Activated T-cell treated with anti-CD3 and anti-CD28 coated beads, Interleukin-2, amount 50 U/mL, for 24 hours (primary cell): ENCODE data around the gene KCNA3.

Source experiments
- DNase-seq: peaks from one replicate; pipeline ENCODE4 v3.0.0-alpha.2; 2020
- H3K27ac Mint-ChIP-seq: 2 replicates; pipeline ENCODE4 v1.8.0; 2020; ENCODE audit warnings: mild to moderate bottlenecking, mixed read lengths
- H3K27me3 Mint-ChIP-seq: 2 replicates; pipeline ENCODE4 v1.8.0; 2020; ENCODE audit warnings: mixed read lengths
- H3K36me3 Mint-ChIP-seq: 2 replicates; pipeline ENCODE4 v1.8.0; 2020; ENCODE audit warnings: low read depth, mixed read lengths
- H3K4me1 Mint-ChIP-seq: 2 replicates; pipeline ENCODE4 v1.8.0; 2020; ENCODE audit warnings: low read depth, mixed read lengths
- H3K4me3 Mint-ChIP-seq: 2 replicates; pipeline ENCODE4 v1.8.0; 2020; ENCODE audit warnings: mild to moderate bottlenecking, moderate library complexity, mixed read lengths
- H3K9me3 Mint-ChIP-seq: 2 replicates; pipeline ENCODE4 v1.8.0; 2020; ENCODE audit warnings: mixed read lengths

Gene KCNA3

GRCh38 chr1:110638556-110638955, 36.2 kb downstream of the KCNA3 start:
- peaks cover 11% of the 10 kb centered on the region for H3K9me3 Mint-ChIP-seq
- no peak overlapping the region for H3K4me3 Mint-ChIP-seq
- no peaks in the 10 kb centered on the region for H3K36me3 Mint-ChIP-seq
- no peaks in the 10 kb centered on the region for H3K27me3 Mint-ChIP-seq
- DNase-seq = no peak
- no peak overlapping the region for H3K27ac Mint-ChIP-seq
- H3K4me1 Mint-ChIP-seq = peaks cover 89% of the 10 kb centered on the region

GRCh38 chr1:110638058-110638457, 36.7 kb downstream of the KCNA3 start:
- no peaks in the 10 kb centered on the region for H3K27me3 Mint-ChIP-seq
- H3K4me1 Mint-ChIP-seq = peaks cover 89% of the 10 kb centered on the region
- no peak overlapping the region for H3K4me3 Mint-ChIP-seq
- no peak overlapping the region for H3K27ac Mint-ChIP-seq
- peaks cover 11% of the 10 kb centered on the region for H3K9me3 Mint-ChIP-seq
- H3K36me3 Mint-ChIP-seq = no peaks in the 10 kb centered on the region
- no peak for DNase-seq

- Mint-ChIP-seq H3K27me3 (no peaks in the 10 kb centered on the region), H3K36me3 (no peaks in the 10 kb centered on the region), H3K4me1 (peaks cover 85% of the 10 kb centered on the region), H3K27ac (peak overlapping the region; percentile 5), H3K9me3 (peaks cover 9% of the 10 kb centered on the region), H3K4me3 (no peak overlapping the region)
- no peak for DNase-seq
These were observed 37.3 kb downstream of the KCNA3 start for GRCh38 chr1:110637475-110637874.

GRCh38 chr1:110636149-110636935, 38.4 kb downstream of the KCNA3 start:
- Mint-ChIP-seq H3K27me3 (no peaks in the 10 kb centered on the region), H3K4me3 (peak overlapping the region; percentile 58), H3K4me1 (peaks cover 77% of the 10 kb centered on the region), H3K27ac (peak overlapping the region; percentile 95), H3K36me3 (no peaks in the 10 kb centered on the region), H3K9me3 (peaks cover 6% of the 10 kb centered on the region)
- no peak for DNase-seq

- peak overlapping the region; percentile 95 for H3K27ac Mint-ChIP-seq
- H3K4me3 Mint-ChIP-seq = peak overlapping the region; percentile 58
- H3K27me3 Mint-ChIP-seq = no peaks in the 10 kb centered on the region
- no peaks in the 10 kb centered on the region for H3K36me3 Mint-ChIP-seq
- H3K9me3 Mint-ChIP-seq = peaks cover 5% of the 10 kb centered on the region
- peaks cover 74% of the 10 kb centered on the region for H3K4me1 Mint-ChIP-seq
- no peak for DNase-seq
These were observed 39.3 kb downstream of the KCNA3 start for GRCh38 chr1:110635434-110635833.

- Mint-ChIP-seq H3K9me3 (no peaks in the 10 kb centered on the region), H3K36me3 (no peaks in the 10 kb centered on the region), H3K4me1 (peaks cover 67% of the 10 kb centered on the region), H3K27ac (peak overlapping the region; percentile 95), H3K27me3 (no peaks in the 10 kb centered on the region), H3K4me3 (peak overlapping the region; percentile 58)
- DNase-seq = peak; percentile 84
These were observed 40.1 kb downstream of the KCNA3 start for GRCh38 chr1:110634455-110635311.

GRCh38 chr1:110634086-110634454, 40.7 kb downstream of the KCNA3 start:
- no peak for DNase-seq
- H3K4me3 Mint-ChIP-seq = peak overlapping the region; percentile 58
- H3K36me3 Mint-ChIP-seq = no peaks in the 10 kb centered on the region
- peaks cover 65% of the 10 kb centered on the region for H3K4me1 Mint-ChIP-seq
- H3K27ac Mint-ChIP-seq = peak overlapping the region; percentile 95
- H3K9me3 Mint-ChIP-seq = no peaks in the 10 kb centered on the region
- no peaks in the 10 kb centered on the region for H3K27me3 Mint-ChIP-seq

GRCh38 chr1:110633646-110634030, 41.1 kb downstream of the KCNA3 start:
- H3K27me3 Mint-ChIP-seq = no peaks in the 10 kb centered on the region
- no peak for DNase-seq
- no peak overlapping the region for H3K4me3 Mint-ChIP-seq
- peak overlapping the region; percentile 19 for H3K27ac Mint-ChIP-seq
- H3K36me3 Mint-ChIP-seq = no peaks in the 10 kb centered on the region
- H3K4me1 Mint-ChIP-seq = peaks cover 62% of the 10 kb centered on the region
- no peaks in the 10 kb centered on the region for H3K9me3 Mint-ChIP-seq

- Mint-ChIP-seq H3K27me3 (no peaks in the 10 kb centered on the region), H3K27ac (no peak overlapping the region), H3K4me3 (no peak overlapping the region), H3K36me3 (no peaks in the 10 kb centered on the region), H3K4me1 (peaks cover 62% of the 10 kb centered on the region), H3K9me3 (no peaks in the 10 kb centered on the region)
- DNase-seq = no peak
These were observed 42.7 kb downstream of the KCNA3 start for GRCh38 chr1:110631836-110632620.

- peak; percentile 89 for DNase-seq
- no peak overlapping the region for H3K27ac Mint-ChIP-seq
- H3K4me1 Mint-ChIP-seq = peaks cover 61% of the 10 kb centered on the region
- no peak overlapping the region for H3K4me3 Mint-ChIP-seq
- H3K36me3 Mint-ChIP-seq = no peaks in the 10 kb centered on the region
- no peaks in the 10 kb centered on the region for H3K9me3 Mint-ChIP-seq
- H3K27me3 Mint-ChIP-seq = no peaks in the 10 kb centered on the region
These were observed 43.7 kb downstream of the KCNA3 start for GRCh38 chr1:110630839-110631663.

- no peak overlapping the region for H3K4me3 Mint-ChIP-seq
- peaks cover 39% of the 10 kb centered on the region for H3K4me1 Mint-ChIP-seq
- H3K27me3 Mint-ChIP-seq = no peaks in the 10 kb centered on the region
- H3K36me3 Mint-ChIP-seq = no peaks in the 10 kb centered on the region
- H3K27ac Mint-ChIP-seq = no peak overlapping the region
- H3K9me3 Mint-ChIP-seq = no peaks in the 10 kb centered on the region
- DNase-seq = no peak
These were observed 46.2 kb downstream of the KCNA3 start for GRCh38 chr1:110628323-110629105.

GRCh38 chr1:110627764-110628163, 47.0 kb downstream of the KCNA3 start:
- H3K27me3 Mint-ChIP-seq = no peaks in the 10 kb centered on the region
- H3K27ac Mint-ChIP-seq = no peak overlapping the region
- no peaks in the 10 kb centered on the region for H3K9me3 Mint-ChIP-seq
- H3K4me3 Mint-ChIP-seq = no peak overlapping the region
- no peak for DNase-seq
- H3K36me3 Mint-ChIP-seq = no peaks in the 10 kb centered on the region
- H3K4me1 Mint-ChIP-seq = peaks cover 32% of the 10 kb centered on the region

- Mint-ChIP-seq H3K27ac (peak overlapping the region; percentile 38), H3K27me3 (no peaks in the 10 kb centered on the region), H3K4me1 (peaks cover 32% of the 10 kb centered on the region), H3K36me3 (no peaks in the 10 kb centered on the region), H3K9me3 (no peaks in the 10 kb centered on the region), H3K4me3 (no peak overlapping the region)
- DNase-seq = no peak
These were observed 47.9 kb downstream of the KCNA3 start for GRCh38 chr1:110626889-110627288.
